Activated effector memory CD4-positive, alpha-beta T cell treated with anti-CD3 and anti-CD28 coated beads, Interleukin-2, amount 50 U/mL, for 16 hours (primary cell): ENCODE results near the gene LUC7L2.
"Not testable (repeated sequence)": the region's sequence is repeated elsewhere in the genome, so short reads cannot be mapped to it uniquely, and the experiment has no call there.

Source experiments
- DNase-seq: peaks from one replicate; pipeline ENCODE4 v3.0.0-alpha.2; 2020

LUC7L2 gene

DNA sequence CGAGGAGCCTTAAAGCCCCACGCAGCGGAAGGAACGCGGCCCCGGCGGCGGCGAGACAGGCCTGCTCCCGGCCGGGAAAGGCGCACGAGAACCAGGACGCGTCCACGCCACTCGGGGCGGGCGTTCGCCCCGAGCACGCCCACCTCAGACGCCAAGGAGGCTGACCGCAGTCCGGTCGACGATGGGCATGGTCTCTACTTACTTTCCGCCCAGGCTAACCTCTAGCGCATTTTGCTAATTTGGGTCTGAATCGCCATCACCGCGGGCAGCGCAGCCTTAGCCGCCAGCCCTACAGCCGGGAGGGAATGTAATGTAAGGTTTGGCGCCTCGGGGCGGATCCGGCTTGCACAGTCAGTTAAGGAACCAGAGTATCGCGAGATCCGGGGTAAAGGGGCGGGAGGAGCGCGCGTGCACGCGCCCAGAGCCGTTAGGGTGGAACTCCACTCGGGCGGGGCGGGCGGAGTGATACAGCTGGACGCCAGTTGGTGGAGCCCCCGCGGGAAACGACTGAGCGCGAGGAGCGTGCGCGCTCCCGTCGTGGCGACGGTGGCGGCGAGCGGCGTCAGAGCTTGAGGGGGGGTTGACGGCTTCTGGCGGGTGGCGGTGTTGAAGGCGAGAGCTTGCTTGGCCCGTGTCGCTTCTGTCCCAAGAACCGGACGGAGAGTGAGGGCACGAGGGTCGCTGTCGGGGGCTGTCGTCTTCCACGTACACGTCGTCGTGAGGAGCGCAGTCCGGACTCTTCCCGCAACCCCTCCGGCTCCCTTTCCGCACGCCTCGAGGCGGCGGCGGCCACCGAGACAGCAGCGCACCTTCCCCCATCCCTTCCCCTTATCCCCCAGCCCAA lies at the start of gene LUC7L2:
TSS of gene LUC7L2 (plus strand) at position 529 of the 844 bp plus-strand sequence. CDS start 368 bp downstream, outside the sequence.
- peak; percentile 100 for DNase-seq

DNA sequence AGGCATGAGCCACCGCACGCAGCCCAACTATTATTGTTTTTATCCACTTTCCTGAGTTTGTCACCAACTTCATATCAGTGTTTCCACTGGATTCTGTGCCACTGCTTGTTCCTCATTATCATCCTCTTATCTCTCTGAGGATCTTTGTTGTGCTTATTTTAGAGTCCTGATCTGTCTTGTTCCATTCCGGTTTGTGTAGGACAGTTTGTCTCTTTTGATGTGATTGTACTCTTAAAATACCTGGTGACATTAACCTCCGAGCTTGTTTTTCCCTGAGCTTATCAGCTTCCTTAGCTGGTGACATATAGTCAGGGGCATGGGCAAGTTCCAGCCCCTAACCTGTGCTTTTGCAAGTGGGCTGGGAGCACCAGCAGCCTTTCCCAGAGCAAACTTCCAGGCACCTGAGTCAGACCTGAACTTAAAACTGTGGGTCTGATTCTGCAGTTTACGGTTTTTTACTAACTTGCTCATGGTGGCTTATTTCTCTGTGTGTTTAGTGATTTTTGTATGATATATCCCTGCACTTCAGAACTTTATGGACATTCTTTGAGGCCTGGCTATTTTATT lies 41.7 kb upstream of the LUC7L2 start:
- no peak for DNase-seq

DNA sequence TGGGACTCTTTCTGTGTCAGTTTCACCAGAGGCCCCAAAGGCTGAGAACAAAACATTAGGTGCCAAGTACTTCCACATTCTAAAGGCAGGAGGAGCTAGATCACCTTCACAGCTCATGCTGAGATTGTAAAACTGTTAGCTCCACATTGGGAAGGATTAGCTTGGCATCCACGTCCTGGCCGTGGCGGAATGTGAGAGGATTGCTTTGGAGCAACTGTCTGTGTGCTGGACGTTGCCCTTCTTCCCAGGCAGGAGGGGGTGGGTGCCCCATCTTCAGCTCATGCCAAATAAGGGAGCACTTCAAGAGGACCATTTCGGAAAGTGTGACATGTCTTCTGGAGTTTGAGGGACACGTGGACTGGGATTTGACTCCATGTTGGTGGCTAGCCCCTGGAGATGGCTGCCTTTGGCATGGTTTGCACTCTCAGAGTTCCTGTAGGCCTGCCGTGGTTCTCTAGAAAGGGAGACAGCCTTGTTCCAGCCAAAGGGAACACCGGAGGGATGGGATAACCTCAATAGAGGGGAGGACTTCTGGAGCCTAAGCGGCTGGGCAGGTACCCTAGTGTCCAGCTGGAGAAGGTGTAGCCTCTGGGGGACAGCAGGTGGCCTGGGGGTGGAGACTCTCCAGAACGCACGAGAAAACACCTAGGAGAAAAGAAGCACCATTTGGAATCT lies 38.5 kb upstream of the LUC7L2 start:
- DNase-seq = no peak

GRCh38 chr7:139324709-139325108 lies 35.0 kb upstream of the LUC7L2 start:
- DNase-seq = not testable (repeated sequence)

GRCh38 chr7:139328375-139328774 lies 31.3 kb upstream of the LUC7L2 start:
- DNase-seq = no peak

DNA sequence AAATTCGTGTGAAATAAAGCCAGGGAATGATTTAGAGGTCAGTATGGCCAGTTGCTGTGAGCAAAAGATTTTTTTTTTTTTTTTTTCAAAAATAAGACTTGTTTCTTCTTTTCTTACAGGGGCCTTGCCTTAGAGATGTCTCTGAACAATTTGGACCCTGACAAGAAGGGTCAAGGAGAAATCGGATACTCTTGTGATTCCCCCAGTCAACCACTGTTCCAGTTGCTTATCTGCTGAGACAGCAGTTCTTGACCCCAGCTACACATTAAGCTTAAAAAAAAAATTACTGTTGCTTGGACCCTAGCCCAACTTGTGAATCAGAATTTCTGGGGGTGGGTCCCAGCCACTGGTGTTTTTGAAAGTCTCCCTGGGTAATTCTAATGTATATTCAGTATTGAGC lies 30.6 kb upstream of the LUC7L2 start:
- no peak for DNase-seq

- DNase-seq = no peak
Observed at GRCh38 chr7:139330333-139331030, 29.2 kb upstream of the LUC7L2 start.

GRCh38 chr7:139332697-139333359 lies 26.9 kb upstream of the LUC7L2 start:
- no peak for DNase-seq

DNA sequence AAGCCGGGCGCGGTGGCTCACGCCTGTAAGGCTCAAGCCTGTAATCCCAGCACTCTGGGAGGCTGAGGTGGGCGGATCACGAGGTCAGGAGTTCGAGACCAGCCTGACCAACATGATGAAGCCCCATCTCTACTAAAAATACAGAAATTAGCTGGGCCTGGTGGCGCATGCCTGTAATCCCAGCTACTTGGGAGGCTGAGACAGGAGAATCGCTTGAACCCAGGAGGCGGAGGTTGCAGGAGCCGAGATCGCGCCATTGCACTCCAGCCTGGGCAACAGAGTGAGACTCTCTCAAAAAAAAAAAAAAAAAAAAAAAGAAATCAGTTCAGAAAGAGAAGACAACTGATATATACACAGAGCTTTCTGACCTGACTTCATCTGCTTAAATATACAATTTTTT lies 26.3 kb upstream of the LUC7L2 start:
- not testable (repeated sequence) for DNase-seq

DNA sequence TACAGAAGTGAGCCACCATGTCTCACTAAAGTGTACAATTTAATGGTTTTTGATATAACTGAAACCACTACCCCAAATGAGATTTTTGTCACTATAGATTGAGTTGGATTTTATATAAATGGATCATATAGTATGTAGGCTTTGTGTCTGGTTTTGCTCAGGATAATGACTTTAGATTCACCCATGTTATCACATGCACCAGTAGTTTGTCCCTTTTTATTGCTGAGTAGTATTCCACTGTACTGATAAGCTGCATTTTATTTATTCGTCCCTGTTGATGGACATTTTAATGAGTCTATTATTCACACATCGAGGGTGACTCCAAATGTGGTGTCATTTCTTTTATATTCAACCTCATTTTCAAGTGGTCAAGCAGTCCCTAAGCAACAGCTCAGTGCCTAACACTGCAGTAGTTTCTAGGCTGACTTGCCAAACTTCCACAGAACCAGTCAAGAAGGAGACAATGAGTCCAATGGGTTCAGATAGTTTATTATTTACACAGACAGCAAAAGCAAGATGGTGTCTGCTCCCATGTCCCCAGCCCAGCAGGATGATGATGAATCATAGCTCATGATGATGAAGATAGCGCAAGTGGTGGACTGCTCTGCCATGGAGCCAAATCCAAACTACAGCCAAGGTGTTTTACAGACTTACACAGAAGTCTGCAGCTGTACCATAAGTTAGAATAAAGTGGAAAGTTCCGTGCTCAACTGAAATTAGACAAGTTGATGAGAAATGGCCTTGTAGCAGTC lies 25.1 kb upstream of the LUC7L2 start:
- no peak for DNase-seq

DNA sequence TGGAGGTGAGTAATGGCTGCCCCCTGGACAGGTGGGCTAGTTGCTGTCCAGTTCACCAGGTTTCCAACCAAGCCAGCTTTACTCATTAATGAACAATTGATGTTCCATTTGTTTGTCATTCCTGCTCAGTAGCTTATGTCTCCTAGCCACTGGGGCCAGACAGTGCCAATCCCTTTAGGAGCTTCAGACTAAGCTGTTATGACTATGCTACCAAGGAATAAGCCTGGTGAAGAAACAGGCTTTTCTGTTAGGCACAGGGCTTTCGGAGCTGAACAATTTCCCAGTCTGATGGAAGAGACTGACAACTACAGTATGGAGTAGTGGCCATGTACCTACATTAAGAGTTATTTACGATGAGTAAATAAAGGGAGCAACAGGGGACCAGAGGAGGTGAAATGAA lies 20.7 kb upstream of the LUC7L2 start:
- no peak for DNase-seq

DNA sequence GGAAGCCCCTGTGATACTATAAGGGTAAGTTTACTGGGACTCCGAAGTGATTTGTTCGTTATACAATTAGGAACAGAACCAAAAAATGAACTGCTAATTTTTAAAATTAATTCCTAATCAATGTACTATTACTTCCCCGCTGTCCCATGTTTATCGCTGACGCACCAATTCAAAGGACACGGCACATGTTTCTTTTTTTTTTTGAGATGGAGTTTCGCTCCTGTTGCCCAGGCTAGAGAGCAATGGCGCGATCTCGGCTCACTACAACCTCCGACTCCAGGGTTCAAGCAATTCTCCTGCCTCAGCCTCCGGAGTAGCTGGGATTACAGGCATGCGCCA lies 20.0 kb upstream of the LUC7L2 start:
- DNase-seq = no peak

DNA sequence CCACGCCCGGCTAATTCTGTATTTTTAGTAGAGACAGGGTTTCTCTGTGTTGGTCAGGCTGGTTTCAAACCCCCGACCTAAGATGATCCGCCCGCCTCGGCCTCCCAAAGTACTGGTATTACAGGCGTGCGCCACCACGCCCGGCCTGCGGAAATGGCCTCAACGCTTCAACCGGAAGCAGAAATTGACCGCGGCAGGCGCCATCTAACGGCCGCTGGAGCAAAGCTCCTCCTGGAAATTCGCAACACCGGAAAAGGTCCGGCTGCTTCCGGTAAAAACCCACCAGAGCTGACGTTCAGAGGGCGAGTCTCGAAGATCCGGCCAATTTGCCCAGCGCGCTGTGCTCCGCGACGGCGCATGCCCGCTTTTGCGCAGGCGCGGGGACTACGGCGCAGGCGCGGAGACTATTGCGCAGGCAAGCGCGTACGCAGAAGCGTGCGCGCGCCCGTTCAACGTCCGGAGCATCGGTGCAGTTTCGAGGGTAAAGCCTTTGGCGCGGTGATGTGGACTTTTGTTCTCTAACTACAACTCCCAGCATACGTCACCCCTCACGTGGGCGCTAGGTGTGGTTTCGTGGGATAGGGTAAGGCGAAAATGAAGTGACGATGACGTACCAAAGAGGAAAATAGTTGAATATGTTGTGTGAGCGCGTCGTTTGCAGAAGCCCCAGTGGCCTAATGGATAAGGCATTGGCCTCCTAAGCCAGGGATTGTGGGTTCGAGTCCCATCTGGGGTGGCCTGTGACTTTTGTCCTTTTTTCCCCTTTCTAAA lies 19.5 kb upstream of the LUC7L2 start:
- DNase-seq = peak; percentile 99

DNA sequence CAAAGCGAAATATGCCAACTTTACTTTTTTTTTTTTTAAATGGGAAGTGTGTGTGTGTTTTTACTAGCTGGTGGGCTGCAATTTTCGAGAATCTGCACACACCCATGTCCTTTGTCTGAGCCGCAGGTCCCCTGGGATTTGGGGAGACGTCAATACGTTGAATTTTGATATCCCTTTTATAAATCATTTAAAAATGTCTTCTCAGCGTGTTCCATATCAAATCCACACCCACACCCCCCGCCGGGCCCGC lies 19.0 kb upstream of the LUC7L2 start:
- no peak for DNase-seq

DNA sequence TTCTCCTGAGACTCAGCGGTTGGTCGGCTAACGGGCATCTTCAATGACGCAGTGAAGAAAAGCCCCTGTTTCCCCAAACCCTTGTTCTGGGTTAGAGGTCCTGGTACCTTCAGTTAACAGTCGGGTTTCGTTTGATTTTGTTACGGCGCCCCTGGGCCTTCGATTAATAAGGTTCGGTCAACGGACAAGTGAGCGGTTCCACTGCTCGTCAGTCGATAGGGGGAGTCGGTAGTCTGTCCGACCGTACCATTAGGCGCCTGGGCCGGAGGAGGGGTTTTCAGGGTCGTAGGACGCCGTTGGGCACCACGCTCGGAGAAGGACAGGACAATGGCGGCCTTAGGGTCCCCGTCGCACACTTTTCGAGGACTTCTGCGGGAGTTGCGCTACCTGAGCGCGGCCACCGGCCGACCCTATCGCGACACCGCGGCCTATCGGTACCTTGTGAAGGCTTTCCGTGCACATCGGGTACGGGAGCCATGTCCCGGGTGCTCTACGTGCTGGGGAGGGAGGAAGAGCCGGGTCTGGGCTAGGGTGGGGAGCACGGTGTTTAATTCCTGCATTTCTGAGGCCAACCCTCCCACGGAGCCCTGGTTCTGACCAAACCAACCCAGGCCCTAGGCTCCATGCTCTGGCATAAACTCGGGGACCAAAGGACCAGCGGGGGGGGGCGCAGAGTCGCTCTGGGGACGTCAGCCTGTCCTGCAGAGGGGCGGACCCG lies 18.5 kb upstream of the LUC7L2 start, which contains the start of gene FMC1:
TSS of gene FMC1 (plus strand) at position 280 of the 718 bp plus-strand sequence. CDS start at position 328, 48 bp downstream.
- DNase-seq = peak; percentile 93

GRCh38 chr7:139341776-139342226 lies 17.9 kb upstream of the LUC7L2 start:
- DNase-seq = no peak

GRCh38 chr7:139345042-139345441 lies 14.7 kb upstream of the LUC7L2 start:
- DNase-seq = no peak

- no peak for DNase-seq
Observed at GRCh38 chr7:139351027-139351426, 8.7 kb upstream of the LUC7L2 start.

GRCh38 chr7:139354729-139355128 lies 5.0 kb upstream of the LUC7L2 start:
- no peak for DNase-seq

DNA sequence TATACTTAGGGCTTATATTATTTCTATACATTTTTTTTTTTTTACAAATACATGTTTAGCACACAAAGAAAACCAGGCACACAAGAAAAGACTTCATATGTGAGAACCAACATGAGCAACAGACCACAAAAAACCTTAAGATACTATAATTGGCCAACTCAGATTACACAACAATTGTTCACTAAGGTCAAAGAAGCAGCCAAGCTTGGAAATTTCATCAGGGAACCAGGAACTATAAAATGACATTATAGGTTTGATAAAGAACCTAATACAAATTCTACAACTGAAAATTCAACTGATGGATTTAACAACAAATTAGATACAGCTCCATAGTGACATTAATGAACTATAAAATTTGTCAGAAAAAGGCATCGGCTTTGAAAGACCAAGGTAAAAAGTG lies 4.4 kb upstream of the LUC7L2 start:
- no peak for DNase-seq
